AG09309 (cell line): Measurements from ENCODE around the gene TTC39B.
A peak's percentile ranks its signal among the peaks of the same experiment; 100 is the strongest.

Source experiments
- DNase-seq: peaks from one replicate; pipeline ENCODE4 v3.0.0-alpha.2; 2010; ENCODE audit warnings: low read depth
- H3K4me3 ChIP-seq: 2 replicates; pipeline ENCODE4 v1.5.1; 2011; ENCODE audit warnings: mild to moderate bottlenecking, low read depth, low read length, moderate library complexity; ENCODE audit not compliant: control insufficient read depth
- CTCF ChIP-seq: IDR thresholded peaks from 2 replicates; pipeline ENCODE4 v1.5.1; 2011; ENCODE audit warnings: mild to moderate bottlenecking, low read depth, low read length, inconsistent platforms; ENCODE audit not compliant: insufficient read depth, control insufficient read depth; ENCODE audit errors: missing control alignments

Gene TTC39B

DNA sequence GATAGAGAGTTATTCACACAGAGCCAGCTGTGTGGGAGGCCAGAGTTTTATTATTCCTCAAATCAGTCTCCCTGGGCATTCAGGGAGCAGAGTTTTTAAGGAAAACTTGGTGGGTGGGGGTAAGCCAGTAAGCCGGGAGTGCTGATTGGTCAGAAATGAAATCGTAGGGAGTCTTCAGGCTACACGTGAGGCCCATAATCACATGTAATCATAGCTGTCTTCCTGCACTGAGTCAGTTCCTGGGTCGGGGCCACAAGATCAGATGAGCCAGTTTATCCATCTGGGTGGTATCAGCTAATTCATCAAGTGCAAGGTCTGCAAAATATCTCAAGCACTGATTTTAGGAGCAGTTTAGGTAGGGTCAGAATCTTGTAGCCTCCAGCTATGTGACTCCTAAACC is 10.8 kb upstream of the TTC39B start:
- no peak for TF ChIP-seq CTCF
- no peak overlapping the region for H3K4me3 ChIP-seq
- no peak for DNase-seq

DNA sequence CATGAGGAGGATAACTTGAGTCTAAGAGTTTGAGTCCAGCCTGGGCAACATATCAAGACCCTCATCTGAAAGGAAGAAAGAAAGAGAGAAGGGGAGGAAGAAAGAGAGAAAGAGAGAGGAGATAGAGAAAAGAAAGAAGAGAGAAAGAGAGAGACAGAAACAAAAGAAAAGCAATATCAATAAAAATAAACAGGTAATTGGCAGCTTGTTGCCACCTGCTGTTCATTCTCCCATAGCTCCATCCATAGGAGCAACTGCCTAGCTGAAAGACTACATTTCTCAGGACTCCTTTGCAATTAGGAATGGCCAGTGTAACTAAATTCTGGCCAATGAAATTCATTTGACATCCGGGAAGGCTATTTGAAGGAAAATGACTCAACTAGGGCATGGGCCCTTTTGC is 4.6 kb upstream of the TTC39B start:
- no peak for TF ChIP-seq CTCF
- no peak overlapping the region for H3K4me3 ChIP-seq
- no peak for DNase-seq

GRCh38 chr9:15310107-15310850 is 3.3 kb upstream of the TTC39B start:
- no peak overlapping the region for H3K4me3 ChIP-seq
- no peak for TF ChIP-seq CTCF
- no peak for DNase-seq

GRCh38 chr9:15308511-15308910 is 1.5 kb upstream of the TTC39B start:
- peak; percentile 48 for DNase-seq
- H3K4me3 ChIP-seq, result no peak overlapping the region
- no peak for TF ChIP-seq CTCF

GRCh38 chr9:15307523-15307841 is 466 bp upstream of the TTC39B start:
- peak overlapping the region; percentile 78 for H3K4me3 ChIP-seq
- no peak for DNase-seq
- no peak for TF ChIP-seq CTCF

- DNase-seq, result no peak
- no peak for TF ChIP-seq CTCF
Observed at GRCh38 chr9:15306068-15306756, 804 bp downstream of the TTC39B start.

GRCh38 chr9:15305470-15305869 is 1.5 kb downstream of the TTC39B start:
- no peak for DNase-seq
- peak overlapping the region; percentile 78 for H3K4me3 ChIP-seq
- no peak for TF ChIP-seq CTCF

More at GRCh38 chr9:15306068-15306756, 804 bp downstream of the TTC39B start:
- peak overlapping the region; percentile 78 for H3K4me3 ChIP-seq
